H1 (cell line): ENCODE measurements around the gene STK39. TPM values are rescaled to one million over a fixed set of nuclear protein-coding genes. Genes with fewer than 3 reads are reported as not detected.

Experiments used
- CTCF ChIA-PET: fragments of 300-600 bp; sonication (Branson Sonifier 250); formaldehyde crosslinking; loops from one replicate; lab custom pipeline; 2021; ENCODE audit not compliant: partially characterized antibody; lab: Charles Lee
- POLR2A ChIA-PET: fragments of 300-600 bp; sonication (Branson Sonifier 250); formaldehyde crosslinking; loops from one replicate; lab custom pipeline; 2021; ENCODE audit warnings: inconsistent platforms; ENCODE audit not compliant: partially characterized antibody; lab: Charles Lee
- DNase-seq, 2 experiments: peaks; one replicate each; pipeline versions ENCODE4 v3.0.0 to v3.0.0-alpha.2; 2010 to 2022; ENCODE audit warnings: low spot score in 2 of 2, low read depth in 1 of 2, mixed read lengths in 1 of 2
- FAIRE-seq: peaks from 2 replicates; lab custom pipeline; 2011; peaks lifted over from hg19 to GRCh38; lab: Jason Lieb, UNC
- H2AFZ ChIP-seq: 2 replicates; pipeline ENCODE4 v1.8.1; 2012; ENCODE audit warnings: low read length, inconsistent platforms
- H2AK5ac ChIP-seq: 2 replicates; pipeline ENCODE4 v1.6.1; 2013; ENCODE audit warnings: low read depth, low read length
- H2BK120ac ChIP-seq: replicated peaks from 2 replicates; pipeline ENCODE3; 2013; ENCODE audit warnings: low read depth, low read length, inconsistent platforms
- H2BK12ac ChIP-seq: 2 replicates; pipeline ENCODE4 v1.6.1; 2013; ENCODE audit warnings: low read depth, low read length
- H2BK15ac ChIP-seq: 2 replicates; pipeline ENCODE4 v1.6.1; 2013; ENCODE audit warnings: low read length
- H2BK20ac ChIP-seq: 2 replicates; pipeline ENCODE4 v1.6.1; 2013; ENCODE audit warnings: low read length
- H2BK5ac ChIP-seq: 2 replicates; pipeline ENCODE4 v1.6.1; 2013; ENCODE audit warnings: low read depth, low read length
- H3K14ac ChIP-seq: 2 replicates; pipeline ENCODE4 v1.6.1; 2013; ENCODE audit warnings: inconsistent platforms; ENCODE audit not compliant: insufficient read length
- H3K18ac ChIP-seq: 2 replicates; pipeline ENCODE4 v1.6.1; 2013; ENCODE audit warnings: low read length; ENCODE audit errors: extremely low read depth
- H3K23ac ChIP-seq: 2 replicates; pipeline ENCODE4 v1.6.1; 2013; ENCODE audit warnings: inconsistent platforms; ENCODE audit not compliant: insufficient read length
- H3K23me2 ChIP-seq: 2 replicates; pipeline ENCODE4 v1.6.1; 2013; ENCODE audit warnings: low read depth, low read length
- H3K27ac ChIP-seq: 2 replicates; pipeline ENCODE4 v1.6.1; 2011; ENCODE audit warnings: low read depth, low read length, inconsistent platforms
- H3K27me3 ChIP-seq, 4 experiments: replicated peaks in 1 of 4; 1 replicate in 1 of 4; 2 replicates in 3 of 4; pipeline versions ENCODE4 v1.6.1 to v1.8.1; 2011 to 2013; ENCODE audit warnings: low read length in 3 of 4, mild to moderate bottlenecking in 3 of 4, inconsistent platforms in 2 of 4, mixed read lengths in 2 of 4, moderate library complexity in 1 of 4; ENCODE audit not compliant: control insufficient read depth in 3 of 4, insufficient read depth in 3 of 4; ENCODE audit errors: extremely low read depth in 1 of 4
- H3K36me3 ChIP-seq, 4 experiments: 2 replicates each; pipeline versions ENCODE4 v1.6.1 to v1.8.1; 2011 to 2013; ENCODE audit warnings: mild to moderate bottlenecking in 4 of 4, low read length in 3 of 4, moderate library complexity in 2 of 4, control low read depth in 1 of 4, inconsistent platforms in 1 of 4; ENCODE audit not compliant: insufficient read depth in 4 of 4, control insufficient read depth in 2 of 4
- H3K4ac ChIP-seq: replicated peaks from 2 replicates; pipeline ENCODE3; 2013; ENCODE audit warnings: low read length, low read depth, mixed read lengths, inconsistent platforms; ENCODE audit not compliant: insufficient read length
- H3K4me1 ChIP-seq, 4 experiments: replicated peaks in 1 of 4; 1 replicate in 1 of 4; 2 replicates in 3 of 4; pipeline versions ENCODE4 v1.6.1 to v1.8.1; 2011 to 2013; ENCODE audit warnings: low read length in 3 of 4, inconsistent platforms in 2 of 4, mixed read lengths in 1 of 4; ENCODE audit not compliant: insufficient read depth in 4 of 4, control insufficient read depth in 3 of 4
- H3K4me2 ChIP-seq, 2 experiments: 2 replicates each; pipeline versions ENCODE4 v1.6.1 to v1.8.1; 2011 to 2013; ENCODE audit warnings: low read depth in 2 of 2, low read length in 2 of 2, control low read depth in 1 of 2, inconsistent platforms in 1 of 2, mild to moderate bottlenecking in 1 of 2; ENCODE audit not compliant: insufficient read depth in 1 of 2
- H3K4me3 ChIP-seq, 4 experiments: fragments of 200-600, 300-600 bp in 1 of 4; sonication (generic), shearing (Covaris generic), sonication (Bioruptor Twin) in 1 of 4; 2 replicates each; pipeline versions ENCODE4 v1.5.1 to v1.8.1; 2011 to 2016; ENCODE audit warnings: low read length in 4 of 4, low read depth in 3 of 4, control low read depth in 2 of 4, inconsistent platforms in 2 of 4, mild to moderate bottlenecking in 2 of 4, mixed read lengths in 1 of 4, moderate library complexity in 1 of 4; ENCODE audit not compliant: insufficient read depth in 2 of 4; ENCODE audit errors: extremely low read depth in 1 of 4
- H3K56ac ChIP-seq: replicated peaks from 2 replicates; pipeline ENCODE3; 2013; ENCODE audit warnings: low read depth, mild to moderate bottlenecking, mixed read lengths, low read length, inconsistent platforms; ENCODE audit not compliant: insufficient read length
- H3K79me1 ChIP-seq: 2 replicates; pipeline ENCODE4 v1.6.1; 2013; ENCODE audit warnings: low read depth, low read length, control low read depth
- H3K79me2 ChIP-seq, 2 experiments: 2 replicates each; pipeline versions ENCODE4 v1.6.1 to v1.8.1; 2012 to 2013; ENCODE audit warnings: low read length in 2 of 2, mild to moderate bottlenecking in 2 of 2, inconsistent platforms in 1 of 2; ENCODE audit not compliant: insufficient read depth in 2 of 2, control insufficient read depth in 1 of 2
- H3K9ac ChIP-seq, 4 experiments: replicated peaks in 1 of 4; 1 replicate in 1 of 4; 2 replicates in 3 of 4; pipeline versions ENCODE4 v1.6.1 to v1.8.1; 2011 to 2013; ENCODE audit warnings: low read depth in 3 of 4, low read length in 3 of 4, control low read depth in 2 of 4, mild to moderate bottlenecking in 2 of 4, moderate library complexity in 2 of 4, inconsistent platforms in 1 of 4; ENCODE audit errors: extremely low read depth in 1 of 4
- H3K9me3 ChIP-seq, 2 experiments: 2 replicates each; pipeline versions ENCODE4 v1.6.1 to v1.8.1; 2012 to 2013; ENCODE audit warnings: mild to moderate bottlenecking in 2 of 2, moderate library complexity in 2 of 2, control low read depth in 1 of 2, inconsistent platforms in 1 of 2, low read depth in 1 of 2, low read length in 1 of 2, mixed read lengths in 1 of 2; ENCODE audit not compliant: insufficient read depth in 2 of 2
- H4K20me1 ChIP-seq, 2 experiments: replicated peaks in 1 of 2; 2 replicates each; pipeline versions ENCODE3 to v1.8.1; 2011 to 2013; ENCODE audit warnings: inconsistent platforms in 2 of 2, low read length in 2 of 2, mild to moderate bottlenecking in 1 of 2; ENCODE audit not compliant: insufficient read depth in 2 of 2, control insufficient read depth in 1 of 2
- H4K5ac ChIP-seq: 2 replicates; pipeline ENCODE4 v1.6.1; 2013; ENCODE audit warnings: low read length, low read depth, mixed read lengths, inconsistent platforms; ENCODE audit not compliant: insufficient read length
- H4K8ac ChIP-seq: 2 replicates; pipeline ENCODE4 v1.8.0; 2013; ENCODE audit warnings: mild to moderate bottlenecking, moderate library complexity, low read length, inconsistent platforms; ENCODE audit not compliant: insufficient read depth; ENCODE audit errors: extremely low read depth
- H4K91ac ChIP-seq: replicated peaks from 2 replicates; pipeline ENCODE3; 2013; ENCODE audit warnings: low read length, mixed read lengths, inconsistent platforms; ENCODE audit not compliant: insufficient read length
- CHD1 ChIP-seq: IDR thresholded peaks from 2 replicates; pipeline ENCODE4 v1.6.1; 2012; ENCODE audit warnings: low read depth, low read length, improper control_type of control experiment
- CTBP2 ChIP-seq: IDR thresholded peaks from 2 replicates; pipeline ENCODE4 v1.7.0; 2011; ENCODE audit warnings: borderline replicate concordance, mild to moderate bottlenecking, moderate library complexity, mixed read lengths, low read length; ENCODE audit not compliant: insufficient read depth, insufficient read length
- HDAC6 ChIP-seq: IDR thresholded peaks from one replicate; pipeline ENCODE4 v1.7.1; 2012; ENCODE audit warnings: low read depth, mild to moderate bottlenecking, inconsistent platforms, low read length, moderate library complexity
- JUND ChIP-seq: IDR thresholded peaks from 2 replicates; pipeline ENCODE4 v1.6.1; 2011; ENCODE audit warnings: mild to moderate bottlenecking, improper control_type of control experiment, low read length
- NRF1 ChIP-seq: IDR thresholded peaks from 2 replicates; pipeline ENCODE4 v1.6.1; 2011; ENCODE audit warnings: mild to moderate bottlenecking, low read depth, low read length, improper control_type of control experiment
- PHF8 ChIP-seq: fragments of 200-600 bp; sonication (generic); conservative IDR thresholded peaks from 2 replicates; pipeline ENCODE4 v1.7.1; 2012; ENCODE audit warnings: low read depth, mild to moderate bottlenecking, inconsistent platforms, low read length, moderate library complexity
- POU5F1 ChIP-seq: IDR thresholded peaks from 2 replicates; pipeline ENCODE4 v1.6.1; 2011; ENCODE audit warnings: low read depth, mild to moderate bottlenecking, low read length, moderate library complexity
- RBBP5 ChIP-seq: IDR thresholded peaks from 2 replicates; pipeline ENCODE4 v1.7.1; 2012; ENCODE audit warnings: low read depth, mild to moderate bottlenecking, inconsistent platforms, low read length, moderate library complexity, borderline replicate concordance
- SIRT6 ChIP-seq: IDR thresholded peaks from one replicate; pipeline ENCODE4 v1.7.1; 2012; ENCODE audit warnings: low read length, inconsistent platforms
- SP1 ChIP-seq: IDR thresholded peaks from 2 replicates; pipeline ENCODE4 v1.6.1; 2011; ENCODE audit warnings: low read depth, low read length
- SRF ChIP-seq: IDR thresholded peaks from 2 replicates; pipeline ENCODE4 v1.6.1; 2011; ENCODE audit warnings: mild to moderate bottlenecking, low read depth, low read length, moderate library complexity
- TBP ChIP-seq: IDR thresholded peaks from 2 replicates; pipeline ENCODE4 v1.6.1; 2011; ENCODE audit warnings: low read depth, low read length, improper control_type of control experiment
- WGBS, 2 experiments: shearing (Covaris generic) in 1 of 2; methylation state at CpG; one replicate each; pipeline versions ENCODE4 v1.1.6 to v1.1.7; 2013 to 2015; ENCODE audit warnings: low lambda C conversion rate in 2 of 2, mixed read lengths in 2 of 2, inconsistent platforms in 1 of 2, low coverage in 1 of 2, missing lambda C conversion rate in 1 of 2; ENCODE audit not compliant: insufficient replicate concordance in 2 of 2, insufficient coverage in 1 of 2, insufficient read length in 1 of 2; ENCODE audit errors: extremely low coverage in 1 of 2, missing lambda C conversion rate in 1 of 2; 5-methylcytosine and 5-hydroxymethylcytosine counted together
- polyA plus RNA-seq, 7 experiments: library from polyadenylated mRNA; depleted of rRNA in 3 of 7; stranded (reverse) in 5 of 7; unstranded in 2 of 7; fragments of >200 nt in 5 of 7; fragments of 200-250 nt in 2 of 7; gene quantifications; 1 replicate in 5 of 7; 2 replicates in 1 of 7; 4 replicates in 1 of 7; pipeline versions ENCODE4 v1.2.1 to v1.2.3, GENCODE V29; 2011 to 2013; ENCODE audit warnings: missing spikeins in 2 of 7, mixed read lengths in 2 of 7
- total RNA-seq: library from RNA; stranded (reverse); fragmentation: NEBNext Ultra II Directional; extraction: Animal tissue kit (Norgen Biotek cat#: 25700); gene quantifications from 2 replicates; pipeline ENCODE4 v1.2.1, GENCODE V29; 2021

Gene STK39
- total and polyA plus RNA-seq, 2 of the 8 experiments (the other 6 are each of a cell fraction or from before 2014, with no cell fraction given) = 13.7 to 23.8 TPM

DNA sequence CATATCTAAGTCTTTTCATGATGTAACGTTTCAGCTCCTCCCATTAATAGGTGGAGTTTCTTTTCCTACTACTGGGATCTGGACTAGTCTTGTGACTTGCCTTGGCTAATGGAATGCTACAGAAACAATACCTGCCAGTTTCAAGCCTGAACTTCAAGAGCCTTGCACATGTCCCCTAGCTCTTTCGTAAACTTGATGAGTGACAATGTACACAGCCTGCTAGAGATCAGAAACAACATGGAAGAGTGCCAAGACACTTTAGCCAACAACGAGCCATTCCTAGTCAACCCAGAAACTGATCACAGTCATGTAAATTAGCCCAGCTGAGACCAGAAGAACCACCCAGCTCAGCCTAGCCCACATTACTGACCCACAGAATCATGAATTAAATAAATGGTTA lies 24.8 kb upstream of the STK39 start:
- Histone ChIP-seq H2AK5ac (no peak overlapping the region), H2BK15ac (no peak overlapping the region), H2BK5ac (no peak overlapping the region), H3K9me3 (no peaks in the 10 kb centered on the region), H2BK120ac (no peak overlapping the region), H4K5ac (no peak overlapping the region), H3K79me2 (no peaks in the 10 kb centered on the region), H3K27me3 (no peaks in the 10 kb centered on the region), H4K8ac (no peak overlapping the region), H3K23me2 (no peaks in the 10 kb centered on the region), H4K20me1 (no peaks in the 10 kb centered on the region), H3K4me3 (no peak overlapping the region), H3K27ac (no peak overlapping the region), H3K9ac (no peak overlapping the region), H2BK12ac (no peak overlapping the region), H3K23ac (no peak overlapping the region), H3K79me1 (no peaks in the 10 kb centered on the region), H3K4ac (no peak overlapping the region), H3K4me2 (no peak overlapping the region), H2BK20ac (no peak overlapping the region), H3K18ac (no peak overlapping the region), H3K56ac (no peak overlapping the region), H3K4me1 (no peaks in the 10 kb centered on the region), H2AFZ (peak overlapping the region; percentile 6; the same call in 1 of the 2 replicates), H3K14ac (no peak overlapping the region), H3K36me3 (no peaks in the 10 kb centered on the region), H4K91ac (no peak overlapping the region)
- ChIA-PET CTCF (no interaction called here), POLR2A (no interaction called here)
- 97% methylated on average over 3 of the region's 3 CpGs; no CpG with 5 or more reads in 1 of the 2 experiments for WGBS, 2 experiments
- DNase-seq (no peak), FAIRE-seq (peak; percentile 13)
- TF ChIP-seq POU5F1 (no peak), SP1 (no peak), PHF8 (no peak), RBBP5 (no peak), SRF (no peak), TBP (no peak), NRF1 (no peak), CHD1 (no peak), CTBP2 (no peak), JUND (no peak), SIRT6 (no peak), HDAC6 (no peak)
